HUES48 (cell line): ENCODE measurements around the gene FGD4.

Experiments used
- H3K27ac ChIP-seq: one replicate; pipeline ENCODE4 v1.7.0; 2013; ENCODE audit warnings: low read depth, low read length, inconsistent platforms
- H3K27me3 ChIP-seq: 2 replicates; pipeline ENCODE4 v1.6.1; 2013; ENCODE audit warnings: mild to moderate bottlenecking, low read length; ENCODE audit not compliant: control insufficient read depth, insufficient read depth
- H3K36me3 ChIP-seq: 2 replicates; pipeline ENCODE4 v1.6.1; 2013; ENCODE audit warnings: low read length; ENCODE audit not compliant: control insufficient read depth, insufficient read depth
- H3K4me1 ChIP-seq: 2 replicates; pipeline ENCODE4 v1.6.1; 2013; ENCODE audit warnings: mild to moderate bottlenecking, low read length; ENCODE audit not compliant: control insufficient read depth, insufficient read depth
- H3K4me3 ChIP-seq: 2 replicates; pipeline ENCODE4 v1.5.1; 2013; ENCODE audit warnings: mild to moderate bottlenecking, low read depth, low read length
- H3K9ac ChIP-seq: 2 replicates; pipeline ENCODE4 v1.6.1; 2013; ENCODE audit warnings: mild to moderate bottlenecking, low read depth, low read length, moderate library complexity
- H3K9me3 ChIP-seq: 2 replicates; pipeline ENCODE4 v1.6.1; 2013; ENCODE audit warnings: low read length; ENCODE audit not compliant: control insufficient read depth, insufficient read depth

Gene FGD4

DNA sequence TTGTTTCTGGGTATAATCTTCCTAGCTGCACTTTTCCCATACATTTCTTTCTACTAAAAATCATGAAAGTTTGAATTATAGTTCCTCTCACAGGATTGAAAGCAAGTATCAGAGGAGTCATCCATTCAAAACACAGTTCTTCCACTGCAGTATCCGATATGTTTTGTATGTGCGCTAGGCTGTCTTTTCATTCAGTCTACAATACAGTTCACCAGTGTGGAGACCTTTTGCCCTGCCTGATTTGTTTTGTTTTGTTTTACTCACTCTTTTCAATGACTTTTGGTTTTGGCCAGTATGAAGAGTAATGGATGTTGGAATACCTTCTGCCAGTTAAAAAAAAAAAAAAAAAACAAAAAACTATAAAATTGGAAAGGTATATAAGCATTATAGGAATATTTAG lies 91.4 kb downstream of the FGD4 start:
- H3K4me3 ChIP-seq = no peak overlapping the region
- no peaks in the 10 kb centered on the region for H3K9me3 ChIP-seq
- H3K9ac ChIP-seq = no peak overlapping the region
- H3K36me3 ChIP-seq = 0 out of 2 replicates have a peak, but pooled peaks cover 2% of the 10 kb centered on the region
- H3K27ac ChIP-seq = no peak overlapping the region
- peaks cover 28% of the 10 kb centered on the region for H3K4me1 ChIP-seq
- H3K27me3 ChIP-seq = no peaks in the 10 kb centered on the region

DNA sequence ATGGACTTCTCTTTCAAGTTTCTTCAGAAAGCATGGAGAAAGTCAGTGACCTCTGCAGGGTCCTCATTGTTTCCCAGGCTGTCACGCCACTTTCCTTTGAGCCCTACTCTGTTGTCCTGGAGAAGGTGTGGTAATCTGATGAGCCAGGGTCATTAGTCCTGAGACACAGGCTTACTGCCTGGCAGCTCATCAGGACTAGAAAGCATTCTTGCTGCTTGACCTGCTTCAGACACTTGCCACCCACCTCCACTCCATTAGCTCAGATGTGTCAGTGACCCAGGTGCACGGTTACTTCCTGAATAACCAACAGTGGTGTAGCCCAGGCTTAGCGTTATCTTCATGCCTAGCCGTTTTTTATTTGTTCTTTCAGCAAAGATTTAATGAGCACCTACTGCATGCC lies 93.9 kb downstream of the FGD4 start:
- H3K27ac ChIP-seq = no peak overlapping the region
- H3K27me3 ChIP-seq = no peaks in the 10 kb centered on the region
- no peaks in the 10 kb centered on the region for H3K9me3 ChIP-seq
- H3K36me3 ChIP-seq = 0 out of 2 replicates have a peak, but pooled peaks cover 2% of the 10 kb centered on the region
- H3K4me1 ChIP-seq = peaks cover 32% of the 10 kb centered on the region
- no peak overlapping the region for H3K9ac ChIP-seq
- no peak overlapping the region for H3K4me3 ChIP-seq

DNA sequence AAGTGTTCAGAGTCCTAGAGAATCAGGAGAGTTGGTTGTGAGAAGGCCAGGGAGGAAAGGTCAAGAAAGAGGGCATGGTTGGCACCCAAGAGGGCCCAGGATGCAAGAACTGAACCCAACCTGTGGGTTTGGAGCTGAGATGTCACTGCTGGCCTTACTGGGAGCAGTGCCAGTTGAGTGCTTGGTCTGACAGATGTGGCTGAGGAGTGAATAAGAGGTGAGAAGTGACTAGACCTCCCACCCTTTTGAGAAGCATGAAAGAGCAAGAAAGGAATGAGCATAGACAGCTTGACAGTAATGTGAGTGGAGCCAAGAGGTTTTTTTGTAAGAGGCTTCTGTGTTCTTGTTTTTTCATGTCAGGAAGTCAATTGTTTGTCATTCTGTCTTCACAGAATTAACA lies 95.3 kb downstream of the FGD4 start:
- Histone ChIP-seq H3K9ac (no peak overlapping the region), H3K9me3 (no peaks in the 10 kb centered on the region), H3K27me3 (no peaks in the 10 kb centered on the region), H3K4me3 (no peak overlapping the region), H3K27ac (no peak overlapping the region), H3K36me3 (0 out of 2 replicates have a peak, but pooled peaks cover 2% of the 10 kb centered on the region), H3K4me1 (peaks cover 30% of the 10 kb centered on the region)

DNA sequence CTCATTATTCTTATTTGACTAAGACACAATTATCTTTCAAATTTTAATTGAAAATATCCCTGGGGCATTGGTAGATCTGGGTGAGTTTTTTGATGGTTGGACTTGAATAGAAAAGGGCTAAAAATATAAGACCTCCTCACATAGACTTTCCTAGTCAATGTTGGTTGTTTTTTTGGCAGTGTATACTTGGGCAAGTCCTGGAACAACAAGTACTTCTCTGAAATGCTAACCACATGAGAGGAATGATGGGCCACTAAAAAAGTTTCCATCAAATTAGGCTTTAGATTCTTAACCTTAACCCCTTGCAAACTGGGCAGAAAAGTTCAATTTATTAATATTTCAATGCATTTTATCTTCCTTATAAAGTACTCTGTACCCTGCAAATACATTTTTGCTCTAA lies 97.6 kb downstream of the FGD4 start:
- Histone ChIP-seq H3K27ac (no peak overlapping the region), H3K9ac (no peak overlapping the region), H3K27me3 (no peaks in the 10 kb centered on the region), H3K36me3 (0 out of 2 replicates have a peak, but pooled peaks cover 2% of the 10 kb centered on the region), H3K4me3 (no peak overlapping the region), H3K9me3 (no peaks in the 10 kb centered on the region), H3K4me1 (peaks cover 29% of the 10 kb centered on the region)

DNA sequence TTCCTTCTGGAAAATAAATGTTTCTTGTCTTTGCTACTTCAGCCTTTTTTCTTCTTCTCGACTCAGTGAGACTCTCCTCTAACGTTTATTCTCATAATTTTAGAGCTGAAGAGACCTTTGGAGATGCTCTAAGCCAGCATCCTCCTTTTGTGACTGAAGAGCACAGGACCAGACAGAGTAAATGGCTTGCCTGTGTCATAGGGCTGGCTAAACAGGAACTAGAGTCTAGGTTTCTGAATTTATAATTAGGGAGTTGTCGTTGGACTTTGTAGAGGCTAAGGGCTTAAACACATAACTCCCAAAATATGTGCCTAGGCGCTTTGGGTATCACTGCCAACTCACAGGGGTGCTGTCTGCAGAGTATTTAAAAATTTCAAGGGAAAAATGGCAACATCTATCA lies 98.5 kb downstream of the FGD4 start:
- H3K9me3 ChIP-seq = no peaks in the 10 kb centered on the region
- H3K9ac ChIP-seq = no peak overlapping the region
- 0 out of 2 replicates have a peak, but pooled peaks cover 2% of the 10 kb centered on the region for H3K36me3 ChIP-seq
- H3K4me1 ChIP-seq = peaks cover 31% of the 10 kb centered on the region
- no peak overlapping the region for H3K27ac ChIP-seq
- H3K4me3 ChIP-seq = no peak overlapping the region
- no peaks in the 10 kb centered on the region for H3K27me3 ChIP-seq

DNA sequence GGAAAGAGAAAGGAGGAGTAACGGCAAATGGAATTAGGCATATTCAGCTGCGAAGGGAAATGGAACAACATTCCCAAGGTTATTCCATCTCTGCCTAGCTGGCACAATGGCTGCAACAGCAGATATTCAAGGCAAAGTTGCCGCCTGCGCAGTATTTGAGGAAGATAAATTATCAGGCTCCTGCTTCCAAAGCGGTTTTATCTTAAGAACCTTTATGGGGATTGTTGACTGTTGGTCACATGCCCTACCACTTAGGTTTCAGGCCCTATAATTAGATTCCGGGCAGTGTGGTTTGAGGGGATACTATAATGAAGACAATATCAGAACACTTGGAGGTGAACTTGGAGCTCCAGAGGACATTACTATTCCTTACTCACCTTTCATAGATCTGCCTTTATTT lies 99.7 kb downstream of the FGD4 start:
- Histone ChIP-seq H3K9ac (no peak overlapping the region), H3K27ac (no peak overlapping the region), H3K36me3 (0 out of 2 replicates have a peak, but pooled peaks cover 2% of the 10 kb centered on the region), H3K27me3 (no peaks in the 10 kb centered on the region), H3K4me3 (no peak overlapping the region), H3K9me3 (no peaks in the 10 kb centered on the region), H3K4me1 (peaks cover 37% of the 10 kb centered on the region)

DNA sequence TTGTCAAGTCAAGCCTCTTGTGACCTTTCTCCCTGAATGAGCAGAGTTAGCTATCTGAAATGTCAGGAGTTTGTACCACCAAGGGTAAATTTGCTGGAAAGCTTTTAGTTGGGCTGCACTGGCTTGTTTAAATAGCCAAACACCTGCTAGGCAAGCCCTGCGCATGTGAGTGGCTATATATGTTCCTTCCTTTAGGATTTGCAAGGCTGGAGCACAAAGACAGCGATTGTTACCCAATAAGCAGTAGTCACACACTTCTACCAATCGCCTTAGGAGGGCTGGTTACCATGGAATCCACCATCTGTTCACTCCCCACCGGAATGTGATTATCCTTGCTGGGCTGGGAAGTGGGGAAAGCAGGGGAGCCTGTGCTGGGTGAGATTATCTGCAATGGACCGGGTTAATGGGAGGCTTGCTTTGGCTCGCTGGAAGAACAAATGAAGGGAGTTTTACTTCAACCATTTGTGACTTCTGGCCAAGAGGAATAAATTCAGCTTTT lies 102.5 kb downstream of the FGD4 start:
- Histone ChIP-seq H3K27me3 (no peaks in the 10 kb centered on the region), H3K4me3 (peak overlapping the region; percentile 43), H3K36me3 (no peaks in the 10 kb centered on the region), H3K4me1 (peaks cover 59% of the 10 kb centered on the region), H3K27ac (peak overlapping the region; percentile 89), H3K9me3 (no peaks in the 10 kb centered on the region), H3K9ac (no peak overlapping the region)

DNA sequence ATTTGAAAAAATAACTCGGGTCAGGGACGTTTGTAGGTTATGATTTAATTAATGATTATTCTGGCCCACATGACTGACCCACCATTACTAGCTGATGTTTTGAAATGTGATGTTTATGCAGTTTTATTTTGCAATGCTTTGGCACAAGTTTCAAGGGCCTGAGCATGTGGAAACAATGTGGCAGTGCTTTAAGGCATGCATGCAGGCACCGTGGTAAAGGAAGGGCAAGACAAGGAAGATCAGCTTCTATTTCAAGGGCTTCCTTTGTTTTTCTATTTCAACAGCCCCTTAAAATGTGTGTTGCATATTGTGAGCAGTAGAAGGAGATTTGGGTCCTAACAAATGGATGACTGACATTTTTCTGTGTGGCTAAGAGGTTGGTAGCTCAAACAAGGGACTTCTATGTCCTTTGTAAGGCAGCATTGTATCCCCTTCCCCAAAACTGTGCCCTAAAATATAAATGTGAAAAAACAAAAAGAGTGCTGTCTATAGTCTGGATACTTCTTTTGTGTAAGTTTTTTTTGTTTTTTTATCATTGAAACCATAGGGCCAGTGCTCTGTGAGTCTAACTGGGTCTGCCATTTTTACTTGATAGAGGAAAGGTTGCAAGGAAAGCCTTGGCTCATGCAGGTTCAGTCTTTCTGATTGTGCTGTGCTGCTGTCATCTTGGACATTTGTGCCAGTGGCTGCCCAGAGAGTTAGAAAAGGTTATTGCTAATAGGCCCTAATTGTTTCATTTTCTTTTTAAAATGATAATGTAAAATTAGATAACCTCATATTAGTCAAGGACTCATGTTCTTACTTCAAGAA lies 103.5 kb downstream of the FGD4 start:
- peak overlapping the region; percentile 16; the same call in 1 of the 2 replicates for H3K9ac ChIP-seq
- H3K27me3 ChIP-seq = no peaks in the 10 kb centered on the region
- H3K4me3 ChIP-seq = peak overlapping the region; percentile 43
- H3K9me3 ChIP-seq = no peaks in the 10 kb centered on the region
- peaks cover 61% of the 10 kb centered on the region for H3K4me1 ChIP-seq
- H3K36me3 ChIP-seq = no peaks in the 10 kb centered on the region
- peak overlapping the region; percentile 89 for H3K27ac ChIP-seq

DNA sequence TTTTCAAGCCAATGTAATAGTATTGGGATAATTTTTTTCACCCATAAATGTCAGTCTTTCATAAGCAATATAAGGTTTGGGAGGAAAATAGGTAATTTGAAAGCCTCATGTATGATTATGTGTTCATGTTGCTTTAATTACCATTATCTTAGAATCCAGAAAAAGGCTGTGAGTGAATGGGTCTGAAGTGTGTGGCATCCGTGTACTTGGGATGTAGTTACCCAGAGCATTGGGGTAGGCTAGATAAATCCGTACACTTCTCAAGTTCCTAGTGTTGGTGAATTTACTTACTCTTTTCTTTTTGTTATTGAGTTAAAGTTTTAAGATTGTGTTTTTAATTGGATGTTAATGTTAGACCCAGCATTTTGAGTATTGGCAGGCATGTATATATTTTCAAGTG lies 104.4 kb downstream of the FGD4 start:
- no peak overlapping the region for H3K27ac ChIP-seq
- H3K36me3 ChIP-seq = no peaks in the 10 kb centered on the region
- H3K9me3 ChIP-seq = no peaks in the 10 kb centered on the region
- peaks cover 61% of the 10 kb centered on the region for H3K4me1 ChIP-seq
- H3K9ac ChIP-seq = no peak overlapping the region
- no peak overlapping the region for H3K4me3 ChIP-seq
- H3K27me3 ChIP-seq = no peaks in the 10 kb centered on the region

DNA sequence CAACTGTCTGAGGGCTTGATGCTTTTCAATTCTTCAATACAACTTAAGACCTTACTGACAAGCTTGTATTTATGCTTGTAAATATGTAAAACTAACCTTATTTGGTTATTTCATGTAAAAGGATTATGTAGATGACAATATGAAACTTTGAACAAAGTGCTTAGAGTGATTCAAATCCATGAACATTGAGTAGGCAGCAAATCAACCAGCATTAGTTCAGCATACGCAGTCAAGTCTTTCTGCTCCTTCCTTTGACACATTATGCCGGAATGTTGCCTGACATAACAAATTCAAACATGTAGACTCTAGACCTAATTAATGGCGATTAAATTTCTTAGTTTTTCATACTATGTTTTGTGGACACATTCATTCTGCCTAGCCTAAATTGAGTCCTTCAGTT lies 105.2 kb downstream of the FGD4 start:
- no peak overlapping the region for H3K4me3 ChIP-seq
- H3K27ac ChIP-seq = no peak overlapping the region
- H3K4me1 ChIP-seq = peaks cover 61% of the 10 kb centered on the region
- no peaks in the 10 kb centered on the region for H3K27me3 ChIP-seq
- no peaks in the 10 kb centered on the region for H3K36me3 ChIP-seq
- no peaks in the 10 kb centered on the region for H3K9me3 ChIP-seq
- no peak overlapping the region for H3K9ac ChIP-seq

DNA sequence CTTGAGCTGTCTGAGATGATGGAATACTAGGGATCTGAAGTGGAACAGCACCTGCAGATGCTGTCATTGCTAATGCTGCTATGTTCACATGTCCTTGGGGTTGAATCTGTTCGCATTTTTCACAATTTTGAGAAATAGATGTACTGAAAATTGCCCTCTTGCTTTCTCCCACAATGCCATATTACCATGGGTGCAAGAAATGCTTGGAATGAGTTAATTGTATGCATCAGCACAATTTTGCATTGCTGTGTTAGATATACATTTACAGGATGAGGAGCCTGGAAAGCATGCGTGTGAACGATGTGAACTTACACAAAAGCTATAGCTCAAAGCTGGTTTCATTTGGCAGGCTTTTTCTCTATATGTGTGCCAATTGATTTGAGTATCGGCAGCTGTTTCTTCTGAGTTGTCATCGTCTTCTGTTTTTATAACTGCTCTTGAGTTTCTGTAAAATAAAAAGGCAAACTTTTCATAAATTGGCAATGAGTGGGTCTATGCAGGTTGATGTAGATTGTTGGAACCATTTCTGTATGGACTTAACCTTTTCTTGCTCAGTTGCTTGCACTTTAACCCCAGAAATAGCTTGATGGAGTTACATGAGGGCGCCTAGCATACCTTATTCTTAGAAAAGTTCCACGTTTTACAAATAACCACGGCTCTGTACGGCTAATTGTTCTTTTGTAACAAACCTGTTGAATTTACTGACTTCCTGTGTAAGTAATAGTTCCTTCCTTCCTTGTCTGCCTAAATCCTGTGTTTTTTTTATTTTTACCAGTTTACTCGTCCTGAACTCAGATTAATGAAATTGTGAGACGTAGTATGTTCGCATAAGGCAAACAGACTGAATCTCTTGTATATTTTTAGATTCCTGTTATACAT lies 105.9 kb downstream of the FGD4 start:
- Histone ChIP-seq H3K9me3 (no peaks in the 10 kb centered on the region), H3K9ac (no peak overlapping the region), H3K27me3 (no peaks in the 10 kb centered on the region), H3K36me3 (no peaks in the 10 kb centered on the region), H3K4me3 (no peak overlapping the region), H3K4me1 (peaks cover 61% of the 10 kb centered on the region), H3K27ac (no peak overlapping the region)
